NT2/D1 (cell line): ENCODE data around the gene NDUFAF2.

Source experiments
- DNase-seq: peaks from one replicate; pipeline ENCODE4 v3.0.0-alpha.2; 2011; ENCODE audit warnings: low read depth, low spot score
- H3K27me3 ChIP-seq: 2 replicates; pipeline ENCODE4 v1.6.0; 2011; ENCODE audit warnings: mild to moderate bottlenecking; ENCODE audit not compliant: insufficient read length, insufficient read depth
- H3K36me3 ChIP-seq: 2 replicates; pipeline ENCODE4 v1.6.1; 2011; ENCODE audit warnings: mild to moderate bottlenecking, low read length, mixed read lengths; ENCODE audit not compliant: insufficient read depth, insufficient read length
- H3K4me1 ChIP-seq: 2 replicates; pipeline ENCODE4 v1.5.1; 2011; ENCODE audit not compliant: insufficient read depth, insufficient read length
- H3K4me3 ChIP-seq: 2 replicates; pipeline ENCODE4 v1.5.1; 2011; ENCODE audit warnings: low read depth; ENCODE audit not compliant: insufficient read length
- H3K9ac ChIP-seq: 2 replicates; pipeline ENCODE4 v1.6.0; 2011; ENCODE audit warnings: low read depth; ENCODE audit not compliant: insufficient read length
- H3K9me3 ChIP-seq: 2 replicates; pipeline ENCODE4 v1.5.1; 2011; ENCODE audit warnings: mild to moderate bottlenecking, low read length; ENCODE audit not compliant: insufficient read depth
- SUZ12 ChIP-seq: IDR thresholded peaks from 2 replicates; pipeline ENCODE4 v1.6.1; 2011; ENCODE audit not compliant: insufficient read length, insufficient read depth; ENCODE audit errors: extremely low read depth
- YY1 ChIP-seq: IDR thresholded peaks from 2 replicates; pipeline ENCODE4 v1.6.1; 2011; ENCODE audit not compliant: insufficient read length, insufficient read depth
- ZNF274 ChIP-seq: IDR thresholded peaks from 2 replicates; pipeline ENCODE4 v1.6.1; 2011; ENCODE audit warnings: mild to moderate bottlenecking, low read depth, low read length

The NDUFAF2 gene

DNA sequence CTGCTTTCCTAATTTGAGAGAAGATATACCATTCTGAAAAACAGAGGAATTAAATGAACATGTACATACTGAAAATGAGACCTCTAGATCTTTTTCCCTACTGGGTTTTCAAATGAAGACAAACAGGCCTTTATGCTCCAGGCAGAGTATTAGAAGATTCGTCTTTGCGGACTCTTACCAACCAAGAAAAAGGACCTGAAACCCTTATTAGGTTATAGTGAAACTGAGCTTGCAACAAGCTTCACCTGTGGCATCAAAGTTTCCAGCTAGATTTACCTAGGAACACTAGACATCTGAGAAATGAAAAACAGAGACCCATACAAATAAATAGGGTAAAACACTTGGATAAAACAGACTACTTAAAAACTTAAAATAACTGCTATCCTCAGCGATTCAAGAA is 171.0 kb downstream of the NDUFAF2 start:
- Histone ChIP-seq H3K4me1 (no peaks in the 10 kb centered on the region), H3K36me3 (no peaks in the 10 kb centered on the region), H3K9me3 (peaks cover 5% of the 10 kb centered on the region; the same call in 1 of the 2 replicates), H3K9ac (no peak overlapping the region), H3K4me3 (no peak overlapping the region), H3K27me3 (no peaks in the 10 kb centered on the region)
- TF ChIP-seq YY1 (no peak), ZNF274 (no peak), SUZ12 (no peak)
- DNase-seq: no peak

DNA sequence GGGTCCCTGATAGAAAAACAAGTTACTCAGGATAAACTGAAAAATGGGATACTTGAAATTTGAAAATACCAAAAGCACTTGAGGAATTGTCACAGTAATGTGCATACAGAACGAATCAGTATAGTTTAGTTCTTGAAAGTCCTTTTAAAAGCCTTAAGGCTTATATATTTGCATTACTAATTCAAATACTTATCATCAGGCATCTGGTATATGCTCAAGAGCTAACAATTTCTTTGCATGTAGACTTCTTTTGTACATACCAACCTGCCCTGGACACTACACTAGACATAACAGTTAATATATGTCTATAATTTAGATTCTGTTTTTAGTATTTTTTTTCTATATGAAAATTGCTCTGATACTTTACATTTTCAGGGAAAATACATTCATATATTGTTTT is 174.1 kb downstream of the NDUFAF2 start:
- TF ChIP-seq YY1: no peak
- TF ChIP-seq ZNF274: no peak
- TF ChIP-seq SUZ12: no peak
- H3K9ac ChIP-seq: no peak overlapping the region
- DNase-seq: no peak
- H3K9me3 ChIP-seq: no peaks in the 10 kb centered on the region
- H3K36me3 ChIP-seq: no peaks in the 10 kb centered on the region
- H3K27me3 ChIP-seq: no peaks in the 10 kb centered on the region
- no peak overlapping the region for H3K4me3 ChIP-seq
- H3K4me1 ChIP-seq: no peaks in the 10 kb centered on the region

DNA sequence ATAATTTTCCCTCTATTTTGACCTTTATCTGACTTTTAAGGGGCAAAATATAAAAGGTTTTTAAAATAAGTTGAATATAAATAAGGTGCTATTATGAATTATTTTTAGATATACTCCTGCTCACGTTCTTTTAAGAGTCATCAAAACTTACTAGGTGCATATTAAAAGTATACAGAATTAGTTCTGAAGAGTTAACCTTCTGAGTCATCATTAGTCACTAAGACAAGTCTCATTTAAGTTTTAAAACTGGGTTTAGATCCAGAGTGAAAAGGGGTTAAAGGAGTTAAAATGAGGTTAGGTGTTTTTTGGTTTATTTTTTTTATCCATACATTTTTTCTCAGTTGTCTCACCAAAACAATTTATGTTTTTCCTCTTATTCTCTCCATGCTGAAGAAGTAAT is 175.5 kb downstream of the NDUFAF2 start:
- no peaks in the 10 kb centered on the region for H3K36me3 ChIP-seq
- H3K9ac ChIP-seq: no peak overlapping the region
- no peak for DNase-seq
- H3K4me3 ChIP-seq: no peak overlapping the region
- no peak for TF ChIP-seq YY1
- no peak for TF ChIP-seq SUZ12
- TF ChIP-seq ZNF274: no peak
- H3K4me1 ChIP-seq: no peaks in the 10 kb centered on the region
- H3K9me3 ChIP-seq: no peaks in the 10 kb centered on the region
- no peaks in the 10 kb centered on the region for H3K27me3 ChIP-seq

DNA sequence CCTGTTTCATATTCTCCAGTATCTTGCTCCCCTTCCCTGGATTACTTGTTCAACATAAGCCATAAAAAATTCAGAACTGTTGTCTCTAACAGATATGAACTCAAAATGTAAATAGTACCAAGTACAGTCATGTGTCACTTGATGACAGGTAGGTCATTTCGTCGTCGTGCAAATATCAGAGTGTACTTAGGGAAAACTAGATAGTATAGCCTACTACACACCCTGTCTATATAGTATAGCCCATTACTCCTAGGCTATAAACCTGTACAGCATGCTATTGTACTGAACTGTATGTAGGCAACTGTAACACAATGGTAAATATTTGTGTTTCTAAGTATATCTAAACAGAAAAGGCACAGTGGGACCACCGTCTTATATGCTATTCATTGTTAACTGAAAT is 178.1 kb downstream of the NDUFAF2 start:
- Histone ChIP-seq H3K4me1 (no peaks in the 10 kb centered on the region), H3K9me3 (no peaks in the 10 kb centered on the region), H3K9ac (no peak overlapping the region), H3K36me3 (no peaks in the 10 kb centered on the region), H3K4me3 (no peak overlapping the region), H3K27me3 (no peaks in the 10 kb centered on the region)
- no peak for DNase-seq
- TF ChIP-seq YY1: no peak
- no peak for TF ChIP-seq SUZ12
- TF ChIP-seq ZNF274: no peak

DNA sequence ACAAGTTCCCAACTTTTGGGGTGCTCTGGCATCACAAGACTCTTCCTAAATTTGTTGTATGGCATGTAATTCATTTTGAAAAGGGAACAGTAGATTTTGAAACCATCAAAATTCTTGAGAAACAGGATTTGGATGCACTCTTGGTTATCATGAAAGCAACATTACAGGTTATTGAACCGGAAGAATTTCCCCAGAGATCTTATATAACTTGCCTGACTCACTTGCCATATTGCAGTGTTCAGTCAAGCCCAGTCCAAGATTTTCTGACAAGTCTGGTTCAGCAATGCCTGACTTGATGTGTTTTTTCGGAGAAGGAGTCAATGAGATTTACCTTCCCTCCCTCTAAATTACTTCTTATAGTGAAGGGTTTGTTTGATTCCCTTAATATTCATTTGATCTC is 185.3 kb downstream of the NDUFAF2 start:
- no peak for DNase-seq
- Histone ChIP-seq H3K4me3 (no peak overlapping the region), H3K4me1 (no peaks in the 10 kb centered on the region), H3K9me3 (no peaks in the 10 kb centered on the region), H3K27me3 (no peaks in the 10 kb centered on the region), H3K9ac (no peak overlapping the region), H3K36me3 (no peaks in the 10 kb centered on the region)
- TF ChIP-seq ZNF274 (no peak), SUZ12 (no peak), YY1 (no peak)

DNA sequence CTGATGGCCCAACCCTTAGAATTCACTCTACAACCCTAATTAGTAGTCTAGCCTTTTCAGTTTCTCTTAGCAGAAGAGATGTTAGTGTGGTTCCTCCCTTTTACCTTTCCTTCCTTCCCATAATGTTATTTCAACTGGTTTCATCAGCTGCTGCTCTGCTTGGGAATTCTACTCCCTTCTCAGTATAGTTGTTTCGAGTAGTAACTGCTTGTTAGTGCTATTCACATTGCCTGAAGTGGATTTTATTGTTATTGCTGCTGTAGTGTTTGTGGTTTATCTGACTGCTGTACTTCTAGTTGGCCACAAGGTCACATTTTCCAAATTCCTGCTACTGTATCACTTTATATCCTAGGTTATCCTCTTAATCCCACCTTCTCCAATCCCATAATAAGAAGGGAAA is 187.6 kb downstream of the NDUFAF2 start:
- Histone ChIP-seq H3K36me3 (no peaks in the 10 kb centered on the region), H3K27me3 (no peaks in the 10 kb centered on the region), H3K4me3 (no peak overlapping the region), H3K9me3 (no peaks in the 10 kb centered on the region), H3K4me1 (no peaks in the 10 kb centered on the region), H3K9ac (no peak overlapping the region)
- TF ChIP-seq YY1 (no peak), SUZ12 (no peak), ZNF274 (no peak)
- DNase-seq: no peak

DNA sequence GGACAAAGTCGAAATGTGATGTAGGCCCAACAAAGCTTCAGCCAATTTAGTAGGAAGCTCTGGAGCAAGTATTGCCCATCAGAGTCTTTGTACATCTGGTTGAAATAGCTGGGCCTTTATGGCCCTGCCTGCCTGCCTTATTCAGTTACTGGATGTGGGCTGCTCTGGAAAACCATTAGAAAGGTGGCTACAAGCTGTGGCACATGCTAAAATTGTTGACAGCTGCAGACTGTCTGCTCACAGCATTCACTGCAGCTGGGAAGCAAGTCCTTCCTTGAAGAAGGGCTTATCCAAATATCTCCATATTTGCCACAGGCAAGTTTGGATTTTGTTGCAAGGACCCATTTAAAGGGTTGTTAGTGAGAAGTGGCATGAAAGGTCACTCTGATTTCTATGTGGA is 192.8 kb downstream of the NDUFAF2 start:
- H3K9ac ChIP-seq: no peak overlapping the region
- no peak for DNase-seq
- no peaks in the 10 kb centered on the region for H3K27me3 ChIP-seq
- no peaks in the 10 kb centered on the region for H3K36me3 ChIP-seq
- H3K9me3 ChIP-seq: no peaks in the 10 kb centered on the region
- no peaks in the 10 kb centered on the region for H3K4me1 ChIP-seq
- no peak overlapping the region for H3K4me3 ChIP-seq
- no peak for TF ChIP-seq SUZ12
- no peak for TF ChIP-seq YY1
- no peak for TF ChIP-seq ZNF274
